GM19025 (cell line): ENCODE measurements around the gene CTXND2.
"Not testable (repeated sequence)": the region's sequence is repeated elsewhere in the genome, so short reads cannot be mapped to it uniquely, and the experiment has no call there.

Experiments
- ATAC-seq: cut with Tn5 transposase; IDR thresholded peaks from one replicate; pipeline ENCODE4 v1.9.1; 2021; ENCODE audit warnings: mild to moderate bottlenecking, low read depth, moderate library complexity; ENCODE audit not compliant: unreplicated experiment

CTXND2 gene

GRCh38 chr1:150887018-150887417 is at the start of gene CTXND2:
Gene CTXND2, plus strand, starts transcription at chr1:150887136. Its CDS starts 25,179 bp downstream, at chr1:150912315.
- ATAC-seq: no peak

DNA sequence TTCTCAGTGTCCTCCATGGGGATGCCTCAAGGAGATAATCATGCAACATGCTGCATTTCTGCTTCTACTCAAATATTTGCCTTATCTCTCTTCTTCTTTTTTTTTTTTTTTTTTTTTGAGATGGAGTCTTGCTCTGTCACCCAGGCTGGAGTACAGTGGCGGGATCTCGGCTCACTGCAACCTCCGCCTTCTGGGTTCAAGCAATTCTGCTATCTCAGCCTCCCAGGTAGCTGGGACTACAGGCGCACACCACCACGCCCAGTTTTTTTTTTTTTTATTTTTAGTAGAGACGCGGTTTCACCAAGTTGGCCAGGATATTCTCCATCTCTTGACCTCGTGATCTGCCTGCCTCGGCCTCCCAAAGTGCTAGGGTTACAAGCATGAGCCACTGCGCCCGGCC is 46.1 kb upstream of the CTXND2 start:
- not testable (repeated sequence) for ATAC-seq

DNA sequence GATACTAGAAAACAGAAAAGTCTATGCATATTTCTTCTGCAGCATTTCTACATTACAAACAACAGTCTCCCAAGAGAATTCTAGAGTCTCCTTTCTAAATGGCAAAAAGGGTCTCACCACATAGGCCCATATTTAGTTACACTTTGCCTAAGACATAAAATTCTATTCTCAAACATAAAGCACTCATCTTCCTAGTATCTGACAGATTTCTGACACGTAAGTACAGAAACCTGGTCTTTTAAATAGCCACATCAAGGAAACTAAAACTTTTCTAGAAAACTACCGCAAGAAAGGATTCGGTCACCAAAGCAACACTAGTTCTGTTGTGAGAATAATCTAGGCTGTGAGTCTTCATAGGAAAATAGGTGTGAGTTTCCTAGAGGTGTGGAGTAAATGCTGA is 45.3 kb upstream of the CTXND2 start:
- ATAC-seq: no peak

- ATAC-seq: no peak
These were observed 44.6 kb upstream of the CTXND2 start for GRCh38 chr1:150842343-150842742.

DNA sequence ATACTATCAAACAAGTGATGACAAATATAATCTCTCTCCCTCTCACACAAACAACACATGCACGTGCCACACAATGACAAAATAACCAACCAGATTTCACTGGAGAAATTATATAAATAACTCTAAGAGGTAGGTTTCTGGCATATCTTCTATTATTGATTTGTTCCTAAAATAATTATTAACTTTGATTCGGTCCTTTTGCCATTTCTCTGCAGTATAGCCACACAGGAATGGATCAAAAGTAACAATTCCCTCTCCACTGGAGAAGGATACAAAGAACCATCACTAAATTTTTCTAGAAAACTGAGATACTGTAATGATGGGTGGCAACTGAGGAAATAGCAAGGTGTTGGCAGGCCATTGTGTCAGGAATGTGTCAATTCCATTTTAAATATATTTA is 44.0 kb upstream of the CTXND2 start:
- ATAC-seq: no peak

- no peak for ATAC-seq
These were observed 43.5 kb upstream of the CTXND2 start for GRCh38 chr1:150843474-150843873.

DNA sequence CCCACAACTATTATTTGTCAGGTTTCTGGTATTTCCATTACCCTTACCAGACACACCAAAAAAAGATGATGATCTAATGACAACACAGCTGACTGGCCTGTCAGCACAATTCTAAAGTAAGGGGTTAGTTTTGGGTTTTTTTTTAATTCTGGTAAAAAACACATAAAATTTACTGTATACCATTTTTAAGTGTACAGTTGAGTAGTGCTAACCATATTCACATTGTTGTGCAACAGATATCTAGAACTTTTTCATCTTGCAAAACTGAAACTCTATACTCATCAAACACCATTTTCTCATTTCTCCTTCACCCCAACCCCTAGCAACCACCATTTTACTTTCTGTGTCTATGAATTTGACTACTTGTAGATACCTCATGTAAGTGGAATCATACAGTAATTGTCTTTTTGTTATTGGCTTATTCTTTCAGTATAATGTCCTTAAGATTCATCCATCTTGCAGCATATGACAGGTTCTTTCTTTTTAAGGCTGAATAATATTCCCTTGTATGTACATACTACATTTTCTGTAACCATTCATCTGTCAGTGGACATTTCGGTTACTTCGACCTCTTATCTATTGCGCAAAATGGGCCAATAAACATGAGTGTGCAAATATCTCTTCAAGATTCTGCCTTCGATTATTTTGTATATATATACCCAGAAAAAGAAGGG is 40.3 kb upstream of the CTXND2 start:
- ATAC-seq: no peak

GRCh38 chr1:150850801-150851362 is 36.1 kb upstream of the CTXND2 start:
- ATAC-seq: not testable (repeated sequence)

DNA sequence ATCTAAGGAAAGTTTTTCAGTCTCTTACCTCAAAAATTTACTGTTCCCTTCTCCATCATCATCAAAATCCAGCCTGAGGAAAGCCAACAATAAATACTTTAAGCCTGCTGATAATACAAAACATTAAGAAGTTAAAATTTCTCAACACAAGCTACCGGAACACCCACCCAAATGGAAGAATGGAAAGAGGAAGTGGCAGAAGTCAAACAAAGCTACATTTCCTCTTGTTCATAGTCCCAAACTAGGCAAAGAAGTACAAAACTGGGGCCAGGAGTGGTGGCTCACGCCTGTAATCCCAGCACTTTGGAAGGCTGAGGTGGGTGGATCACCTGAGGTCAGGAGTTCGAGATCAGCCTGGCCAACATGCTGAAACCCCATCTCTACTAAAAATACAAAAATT is 34.2 kb upstream of the CTXND2 start:
- not testable (repeated sequence) for ATAC-seq

GRCh38 chr1:150863724-150864123 is 23.2 kb upstream of the CTXND2 start:
- no peak for ATAC-seq

DNA sequence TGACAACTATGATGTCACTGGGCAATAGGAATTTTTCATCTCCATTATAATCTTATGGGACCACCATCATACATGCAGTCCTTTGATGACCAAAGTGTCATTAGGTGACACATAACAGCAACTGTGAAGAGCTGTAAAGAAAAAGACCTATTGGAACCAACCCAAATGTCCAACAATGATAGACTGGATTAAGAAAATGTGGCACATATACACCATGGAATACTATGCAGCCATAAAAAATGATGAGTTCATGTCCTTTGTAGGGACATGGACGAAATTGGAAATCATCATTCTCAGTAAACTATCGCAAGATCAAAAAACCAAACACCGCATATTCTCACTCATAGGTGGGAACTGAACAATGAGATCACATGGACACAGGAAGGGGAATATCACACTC is 22.7 kb upstream of the CTXND2 start:
- ATAC-seq: not testable (repeated sequence)

DNA sequence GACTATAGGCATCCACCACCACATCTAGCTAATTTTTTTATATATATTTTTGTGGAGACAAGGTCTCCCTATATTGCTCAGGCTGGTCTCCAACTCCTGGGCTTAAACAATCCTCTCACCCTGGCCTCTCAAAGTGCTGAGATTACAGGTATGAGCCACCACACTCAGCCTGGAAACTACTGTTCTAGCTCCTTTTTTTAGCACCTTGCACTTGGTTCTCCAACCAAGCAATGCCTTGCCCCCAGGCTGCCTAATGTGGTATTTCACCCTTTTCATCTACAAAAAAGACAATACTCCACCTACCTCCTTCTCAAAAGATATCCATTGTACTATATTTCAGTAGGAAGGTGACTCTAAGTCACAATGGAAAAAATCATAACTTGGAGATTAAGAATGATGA is 17.3 kb upstream of the CTXND2 start:
- ATAC-seq: no peak

DNA sequence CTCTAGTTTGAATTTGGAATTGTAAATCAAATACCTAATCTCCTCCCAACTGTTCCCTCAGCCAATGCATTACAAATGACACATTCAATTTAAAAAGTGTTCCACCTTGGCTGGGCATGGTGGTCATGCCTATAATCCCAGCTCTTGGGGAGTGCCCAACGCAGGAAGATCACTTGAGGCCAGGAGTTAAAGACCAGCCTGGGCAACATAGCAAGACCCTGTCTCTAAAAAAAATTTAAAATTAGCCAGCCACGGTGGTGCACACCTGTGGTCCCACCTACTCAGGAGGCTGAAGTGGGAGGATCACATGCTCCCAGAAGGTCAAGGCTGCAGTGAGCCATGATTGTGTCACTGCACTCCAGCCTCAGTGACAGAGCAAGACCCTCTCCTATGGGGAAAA is 14.4 kb upstream of the CTXND2 start:
- no peak for ATAC-seq

- ATAC-seq: no peak
These were observed 13.4 kb upstream of the CTXND2 start for GRCh38 chr1:150873521-150873920.

- ATAC-seq: no peak
These were observed 12.3 kb upstream of the CTXND2 start for GRCh38 chr1:150874455-150875196.

- ATAC-seq: no peak
These were observed 11.5 kb upstream of the CTXND2 start for GRCh38 chr1:150875197-150876118.

DNA sequence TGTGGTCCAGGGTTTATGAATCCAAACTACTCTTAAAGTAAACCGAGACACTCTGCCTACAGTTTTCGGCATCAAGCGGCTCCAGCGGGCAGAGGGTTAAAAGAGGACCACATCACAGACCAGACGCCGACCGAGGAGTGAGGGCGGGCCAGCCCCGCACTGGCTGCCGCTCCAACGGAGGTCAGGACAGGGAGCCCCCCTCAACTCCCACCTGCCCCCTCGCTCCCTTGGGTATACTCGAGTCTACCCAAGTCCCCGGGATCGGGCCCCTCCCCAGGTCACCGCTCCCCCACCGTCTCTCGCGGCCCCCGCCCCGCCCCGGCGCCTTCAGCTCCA is 10.8 kb upstream of the CTXND2 start:
- ATAC-seq: peak; percentile 1

DNA sequence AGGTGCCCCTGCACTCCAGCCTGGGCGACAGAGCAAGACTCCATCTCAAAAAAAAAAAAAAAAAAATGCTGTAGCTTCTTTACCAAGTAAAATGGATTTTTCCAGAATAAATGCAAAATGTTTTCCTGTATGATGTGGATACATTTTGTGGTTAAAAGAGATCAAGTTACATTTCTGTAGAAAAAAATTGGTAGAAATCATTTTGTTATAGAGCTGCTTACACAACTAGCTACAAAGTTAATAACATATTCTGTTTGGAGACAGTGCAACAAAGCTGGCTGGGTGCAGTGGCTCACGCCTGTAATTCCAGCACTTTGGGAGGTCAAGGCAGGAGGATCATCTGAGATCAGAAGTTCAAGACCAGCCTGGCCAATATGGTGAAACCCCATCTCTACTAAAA is 8.0 kb upstream of the CTXND2 start:
- not testable (repeated sequence) for ATAC-seq

GRCh38 chr1:150881331-150882070 is 5.4 kb upstream of the CTXND2 start:
- ATAC-seq: no peak

DNA sequence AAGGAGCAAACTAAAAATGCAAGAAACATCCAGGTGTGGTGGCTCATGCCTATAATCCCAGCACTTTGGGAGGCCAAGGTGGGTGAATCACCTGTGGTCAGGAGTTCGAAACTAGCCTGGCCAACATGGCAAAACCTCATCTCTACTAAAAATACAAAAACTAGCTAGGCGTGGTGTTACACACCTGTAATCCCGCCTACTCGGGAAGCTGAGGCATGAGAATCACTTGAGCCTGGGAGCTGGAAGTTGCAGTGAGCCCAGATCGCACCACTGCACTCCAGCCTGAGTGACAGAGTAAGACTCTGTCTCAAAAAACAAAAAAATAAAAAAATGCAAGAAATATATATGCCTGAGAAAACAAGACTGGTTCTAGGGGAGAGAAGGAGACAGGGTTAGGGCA is 3.8 kb upstream of the CTXND2 start:
- not testable (repeated sequence) for ATAC-seq
